DOHH2 (cell line): ENCODE results near the gene MAP1B.

Experiments
- CTCF ChIP-seq: fragments of 200-600 bp; sonication (generic); IDR thresholded peaks from one replicate; pipeline ENCODE4 v1.5.1; 2014; ENCODE audit warnings: antibody characterized with exemption, mild to moderate bottlenecking, low read depth, low read length; ENCODE audit not compliant: poor library complexity, severe bottlenecking
- EZH2phosphoT487 ChIP-seq: fragments of 200-600 bp; sonication (generic); IDR thresholded peaks from 2 replicates; pipeline ENCODE4 v1.6.1; 2017; ENCODE audit warnings: borderline replicate concordance, mild to moderate bottlenecking, antibody characterized with exemption, low read length, moderate library complexity, mixed read lengths

DNA sequence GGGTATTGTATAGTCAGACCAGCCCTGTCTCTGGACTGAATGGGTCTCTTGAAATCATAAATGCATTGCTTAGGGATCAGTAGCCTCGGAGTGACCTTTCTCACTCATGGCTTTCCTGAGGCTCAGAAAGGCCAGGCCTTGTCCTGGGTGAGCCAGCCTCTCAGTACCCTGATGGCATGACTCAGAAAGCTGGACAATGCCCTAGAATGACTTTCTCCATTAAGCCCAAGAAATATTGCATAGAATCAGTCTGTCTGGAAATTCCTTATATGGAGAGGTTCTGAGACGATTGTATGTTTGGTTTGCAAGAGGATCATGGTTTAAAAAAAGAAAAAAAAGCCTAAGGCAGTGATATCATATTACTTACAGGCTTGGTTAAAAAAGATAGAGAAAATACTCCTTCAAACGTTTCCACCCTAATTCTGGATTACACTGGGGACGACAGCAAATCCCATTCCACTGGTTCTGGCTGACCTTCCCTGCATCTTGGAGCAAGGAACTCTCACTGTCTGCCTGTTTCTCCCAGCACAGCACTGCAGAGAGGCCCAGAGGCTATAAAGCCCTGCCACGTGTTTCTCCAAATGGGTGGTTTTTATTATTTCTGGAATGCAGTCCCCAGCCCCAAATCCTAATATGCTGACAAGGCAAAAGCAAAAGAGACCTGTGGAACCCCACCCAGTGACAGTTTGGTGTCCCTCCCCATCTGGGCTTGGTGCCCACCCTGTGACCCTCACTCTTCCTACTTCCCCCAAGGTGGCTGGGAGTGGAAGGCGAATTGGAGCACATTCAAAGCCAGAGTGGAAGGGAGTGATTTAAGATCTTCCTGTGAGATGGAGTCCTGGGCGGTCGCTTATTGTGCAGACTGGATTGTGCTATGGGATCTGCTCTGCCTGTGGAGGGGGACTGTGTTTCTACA, 34.4 kb downstream of the MAP1B start:
- TF ChIP-seq CTCF (no peak), EZH2phosphoT487 (no peak)
